Measurements from ENCODE around the gene USB1. TPM values are rescaled to one million over a fixed set of nuclear protein-coding genes. Genes with fewer than 3 reads are reported as not detected.

Gene USB1
- total and polyA plus RNA-seq, 3 donors from 2014 or later: 39.7 to 63.7 (median 62.4) TPM

- H3K4me1 ChIP-seq: peaks cover 4% of the 10 kb centered on the region
- H3K9me3 ChIP-seq: no peaks in the 10 kb centered on the region
- no peak for DNase-seq
- no peaks in the 10 kb centered on the region for H3K27me3 ChIP-seq
- no peak overlapping the region for H3K27ac ChIP-seq
- no peak overlapping the region for H3K4me3 ChIP-seq
- TF ChIP-seq POLR2A (IDR thresholded peaks at IDR 0.05) (no peak), CTCF (IDR thresholded peaks at IDR 0.05) (no peak)
- no peaks in the 10 kb centered on the region for H3K36me3 ChIP-seq (ENCODE audit: low read depth, missing control alignments)
- intact Hi-C loops (cut with DNase I; ENCODE audit: low total_unique reads): no loop called here
- WGBS, 2 donors: 53 to 64% methylated on average over 9 of the region's 9 CpGs
These were observed 15.0 kb upstream of the USB1 start for GRCh38 chr16:57986196-57986595.

- peaks cover 4% of the 10 kb centered on the region for H3K4me1 ChIP-seq
- no peak overlapping the region for H3K27ac ChIP-seq
- intact Hi-C loops (cut with DNase I; ENCODE audit: low total_unique reads): no loop called here
- H3K27me3 ChIP-seq: no peaks in the 10 kb centered on the region
- H3K9me3 ChIP-seq: no peaks in the 10 kb centered on the region
- 92 to 96% methylated on average over 8 of the region's 8 CpGs for WGBS, 2 donors
- no peak overlapping the region for H3K4me3 ChIP-seq
- H3K36me3 ChIP-seq (ENCODE audit: low read depth, missing control alignments): no peaks in the 10 kb centered on the region
- TF ChIP-seq CTCF (IDR thresholded peaks at IDR 0.05) (no peak), POLR2A (IDR thresholded peaks at IDR 0.05) (no peak)
- DNase-seq: no peak
These were observed 13.6 kb upstream of the USB1 start for GRCh38 chr16:57987441-57988177.

- Histone ChIP-seq H3K27me3 (no peaks in the 10 kb centered on the region), H3K9me3 (no peaks in the 10 kb centered on the region), H3K27ac (no peak overlapping the region), H3K4me3 (no peak overlapping the region), H3K36me3 (ENCODE audit: low read depth, missing control alignments) (no peaks in the 10 kb centered on the region), H3K4me1 (peaks cover 4% of the 10 kb centered on the region)
- no peak for DNase-seq
- intact Hi-C loops (cut with DNase I; ENCODE audit: low total_unique reads): no loop called here
- TF ChIP-seq POLR2A (IDR thresholded peaks at IDR 0.05) (no peak), CTCF (IDR thresholded peaks at IDR 0.05) (no peak)
- WGBS, 2 donors: 84% methylated on average over 1 of the region's 1 CpG; no CpG with 5 or more reads in 1 of the 2 donors
These were observed 12.3 kb upstream of the USB1 start for GRCh38 chr16:57988929-57989328.

GRCh38 chr16:57991551-57992059 lies 9.6 kb upstream of the USB1 start:
- WGBS, 2 donors: 91% methylated on average over 5 to 11 of the region's 11 CpGs
- H3K4me3 ChIP-seq: no peak overlapping the region
- no peak for DNase-seq
- no peak overlapping the region for H3K27ac ChIP-seq
- no peak for TF ChIP-seq POLR2A (IDR thresholded peaks at IDR 0.05)
- no peak for TF ChIP-seq CTCF (IDR thresholded peaks at IDR 0.05)
- H3K27me3 ChIP-seq: no peaks in the 10 kb centered on the region
- H3K36me3 ChIP-seq (ENCODE audit: low read depth, missing control alignments): no peaks in the 10 kb centered on the region
- no peaks in the 10 kb centered on the region for H3K4me1 ChIP-seq
- intact Hi-C loops (cut with DNase I; ENCODE audit: low total_unique reads): no loop called here
- H3K9me3 ChIP-seq: no peaks in the 10 kb centered on the region

- 92 to 95% methylated on average over 6 of the region's 6 CpGs for WGBS, 2 donors
- no peak for TF ChIP-seq CTCF (IDR thresholded peaks at IDR 0.05)
- no peak for TF ChIP-seq POLR2A (IDR thresholded peaks at IDR 0.05)
- Histone ChIP-seq H3K9me3 (no peaks in the 10 kb centered on the region), H3K27me3 (no peaks in the 10 kb centered on the region), H3K4me3 (no peak overlapping the region), H3K36me3 (ENCODE audit: low read depth, missing control alignments) (no peaks in the 10 kb centered on the region), H3K27ac (no peak overlapping the region), H3K4me1 (no peaks in the 10 kb centered on the region)
- DNase-seq: no peak
- intact Hi-C loops (cut with DNase I; ENCODE audit: low total_unique reads): no loop called here
These were observed 9.1 kb upstream of the USB1 start for GRCh38 chr16:57992084-57992483.
